GM12878 (cell line): ENCODE results near the gene ZNF625. TPM values are rescaled to one million over a fixed set of nuclear protein-coding genes. Genes with fewer than 3 reads are reported as not detected.

Experiments
- ATAC-seq: fragments of 200-7000 bp; cut with Tn5 transposase; 3 replicates; pipeline ENCODE4 v1.9.1; 2020; ENCODE audit warnings: mild to moderate bottlenecking, moderate library complexity
- BruUV-seq: library from RNA; stranded (reverse); fragments of 400-500 nt; replicated peaks from 2 replicates; lab custom pipeline; 2021; lab: Mats Ljungman, UMichigan
- CTCF ChIA-PET: fragments of 300-600 bp; sonication (Branson Sonifier 250); formaldehyde crosslinking; extraction: SDS; loops from one replicate; lab custom pipeline; 2021; ENCODE audit warnings: inconsistent platforms; lab: Yijun Ruan, JAX
- POLR2A ChIA-PET: fragments of 350-600 bp; formaldehyde crosslinking; extraction: SDS; loops from one replicate; lab custom pipeline; 2021; ENCODE audit warnings: inconsistent platforms; lab: Charles Lee
- RAD21 ChIA-PET: fragments of 300-600 bp; sonication (Branson Sonifier 250); formaldehyde crosslinking; loops from one replicate; lab custom pipeline; 2023; ENCODE audit warnings: antibody characterized with exemption; ENCODE audit not compliant: unreplicated experiment; lab: Charles Lee
- SMC1A ChIA-PET: fragments of 300-600 bp; sonication (Branson Sonifier 250); formaldehyde crosslinking; loops from one replicate; lab custom pipeline; 2023; ENCODE audit not compliant: unreplicated experiment, uncharacterized antibody; lab: Charles Lee
- DNase-seq: peaks from one replicate; pipeline ENCODE4 v3.0.0-alpha.2; 2011; ENCODE audit warnings: low read depth, low spot score
- FAIRE-seq: peaks from 3 replicates; lab custom pipeline; 2011; peaks lifted over from hg19 to GRCh38; lab: Jason Lieb, UNC
- H2AFZ ChIP-seq: 2 replicates; pipeline ENCODE4 v1.6.0; 2011; ENCODE audit warnings: low read depth, low read length, control low read depth; ENCODE audit not compliant: control insufficient read depth
- H3K27ac ChIP-seq: 2 replicates; pipeline ENCODE4 v1.5.1; 2011; ENCODE audit warnings: control low read depth; ENCODE audit not compliant: control insufficient read depth, insufficient read depth
- H3K27me3 ChIP-seq, 2 experiments: replicated peaks in 1 of 2; 2 replicates each; pipeline versions ENCODE4 v1.6.0 to v1.6.1; 2011; ENCODE audit warnings: low read length in 1 of 2; ENCODE audit not compliant: control insufficient read depth in 2 of 2, insufficient read depth in 2 of 2
- H3K36me3 ChIP-seq, 2 experiments: 2 replicates each; pipeline ENCODE4 v1.5.1; 2011; ENCODE audit warnings: low read length in 1 of 2; ENCODE audit not compliant: control insufficient read depth in 2 of 2, insufficient read depth in 2 of 2
- H3K4me1 ChIP-seq: 2 replicates; pipeline ENCODE4 v1.6.1; 2011; ENCODE audit warnings: mild to moderate bottlenecking, low read length, moderate library complexity, mixed read lengths; ENCODE audit not compliant: control insufficient read depth, insufficient read depth
- H3K4me2 ChIP-seq: 2 replicates; pipeline ENCODE4 v1.6.0; 2011; ENCODE audit warnings: control low read depth; ENCODE audit not compliant: control insufficient read depth, insufficient read depth
- H3K4me3 ChIP-seq: fragments of 200-600 bp; sonication (generic); 2 replicates; pipeline ENCODE4 v1.5.1; 2016
- H3K79me2 ChIP-seq: 2 replicates; pipeline ENCODE4 v1.6.0; 2011; ENCODE audit warnings: low read length; ENCODE audit not compliant: control insufficient read depth, insufficient read depth
- H3K9ac ChIP-seq: 2 replicates; pipeline ENCODE4 v1.8.0; 2011; ENCODE audit warnings: low read length, control low read depth, mixed read lengths; ENCODE audit not compliant: control insufficient read depth, insufficient read depth
- H3K9me3 ChIP-seq: replicated peaks from 3 replicates; pipeline ENCODE4 v1.5.1; 2011; ENCODE audit warnings: mild to moderate bottlenecking, low read length; ENCODE audit not compliant: control insufficient read depth, insufficient read depth
- H4K20me1 ChIP-seq: 2 replicates; pipeline ENCODE4 v1.6.0; 2011; ENCODE audit not compliant: control insufficient read depth, insufficient read depth
- BMI1 ChIP-seq: fragments of 450-650 bp; IDR thresholded peaks from 2 replicates; pipeline ENCODE4 v1.6.1; 2016; ENCODE audit warnings: mild to moderate bottlenecking, moderate library complexity, borderline replicate concordance
- CHD1 ChIP-seq: IDR thresholded peaks from 2 replicates; pipeline ENCODE4 v1.6.1; 2012; ENCODE audit warnings: low read depth, low read length, improper control_type of control experiment
- CTCF ChIP-seq, 3 experiments: IDR thresholded peaks in 2 of 3; conservative IDR thresholded peaks in 1 of 3; 2 replicates each; pipeline ENCODE4 v1.5.1; 2011; ENCODE audit warnings: low read depth in 3 of 3, low read length in 3 of 3, mild to moderate bottlenecking in 3 of 3, control low read depth in 2 of 3, moderate library complexity in 2 of 3, inconsistent platforms in 1 of 3, mixed read lengths in 1 of 3; ENCODE audit not compliant: control insufficient read depth in 2 of 3, insufficient read depth in 1 of 3; ENCODE audit errors: extremely low read depth in 1 of 3
- HCFC1 ChIP-seq: fragments of 150-350 bp; IDR thresholded peaks from 2 replicates; pipeline ENCODE4 v1.6.1; 2014; ENCODE audit warnings: low read length
- NR2C1 ChIP-seq: fragments of 450-650 bp; IDR thresholded peaks from 2 replicates; pipeline ENCODE4 v1.6.1; 2017; ENCODE audit warnings: antibody characterized with exemption, mild to moderate bottlenecking, moderate library complexity
- NR2F1 ChIP-seq: fragments of 450-650 bp; conservative IDR thresholded peaks from 2 replicates; pipeline ENCODE4 v1.6.1; 2017; ENCODE audit warnings: mild to moderate bottlenecking
- RAD21 ChIP-seq: IDR thresholded peaks from 2 replicates; pipeline ENCODE4 v1.6.1; 2011; ENCODE audit warnings: mild to moderate bottlenecking, low read depth, low read length, moderate library complexity; ENCODE audit not compliant: insufficient read depth
- REST ChIP-seq: IDR thresholded peaks from 2 replicates; pipeline ENCODE4 v1.6.1; 2012; ENCODE audit warnings: mild to moderate bottlenecking, low read depth, low read length
- SMC3 ChIP-seq: IDR thresholded peaks from 2 replicates; pipeline ENCODE4 v1.6.1; 2011; ENCODE audit warnings: low read length, improper control_type of control experiment, borderline replicate concordance
- SP1 ChIP-seq: IDR thresholded peaks from one replicate; pipeline ENCODE4 v1.6.1; 2011; ENCODE audit warnings: low read depth, low read length
- WGBS: methylation state at CpG from one replicate; pipeline ENCODE4 v1.1.6; 2016; ENCODE audit warnings: low lambda C conversion rate; ENCODE audit not compliant: insufficient replicate concordance, insufficient coverage; ENCODE audit errors: missing lambda C conversion rate; 5-methylcytosine and 5-hydroxymethylcytosine counted together
- in situ Hi-C: fragments of 300-500 bp; cut with MboI; formaldehyde crosslinking; loops from 9 replicates; pipeline ENCODE4 v1.14.3; 2018; ENCODE audit warnings: mixed read lengths
- intact Hi-C: fragments of 100-400 bp; cut with micrococcal nuclease; formaldehyde crosslinking; loops from one replicate; pipeline ENCODE4 v1.14.2; 2022; ENCODE audit not compliant: unreplicated experiment
- polyA plus RNA-seq, 11 experiments: library from polyadenylated mRNA; depleted of rRNA in 4 of 11; unstranded in 6 of 11; stranded (reverse) in 5 of 11; fragments of >200 nt; fragmentation: Nextera tagmentation in 4 of 11; fragmentation: Illumina TruSeq in 1 of 11; extraction: Ambion mirVana in 4 of 11; extraction: Trizol in 1 of 11; gene quantifications; 1 replicate in 1 of 11; 2 replicates in 10 of 11; pipeline versions ENCODE4 v1.2.1 to v1.2.3, GENCODE V29; 2011 to 2016; ENCODE audit warnings: inconsistent platforms in 2 of 11, missing spikeins in 2 of 11, low read depth in 1 of 11
- total RNA-seq, 4 experiments: library from RNA; depleted of rRNA in 3 of 4; stranded (reverse); fragments of >200 nt in 3 of 4; fragmentation: Illumina TruSeq in 1 of 4; extraction: Trizol in 1 of 4; gene quantifications; 2 replicates each; pipeline versions ENCODE4 v1.2.1 to v1.2.3, GENCODE V29; 2013 to 2021

ZNF625 gene
- total and polyA plus RNA-seq, 10 of the 15 experiments (the other 5 are each of a cell fraction or from before 2014, with no cell fraction given), result 0.52 to 5.0 (median 1.3) TPM

- H3K79me2 ChIP-seq, result no peaks in the 10 kb centered on the region
- H3K36me3 ChIP-seq, result no peaks in the 10 kb centered on the region
- H2AFZ ChIP-seq, result no peak overlapping the region
- no peaks in the 10 kb centered on the region for H3K27me3 ChIP-seq
- FAIRE-seq (no peak), ATAC-seq (peak; percentile 46; the same call in 2 of the 3 replicates), DNase-seq (no peak)
- no peak overlapping the region for H3K4me2 ChIP-seq
- H3K4me1 ChIP-seq, result no peaks in the 10 kb centered on the region
- WGBS, result 8% methylated on average over 4 of the region's 4 CpGs
- no peak overlapping the region for H3K4me3 ChIP-seq
- intact Hi-C loops (loop anchor here (5.0 kb wide), 1 partner anchor 470 kb away; no protein-coding TSS in a partner anchor), in situ Hi-C loops (no loop called here)
- H3K9ac ChIP-seq, result no peak overlapping the region
- TF ChIP-seq RAD21 (peak; percentile 56), SP1 (no peak), HCFC1 (no peak), NR2C1 (no peak), REST (no peak), SMC3 (peak; percentile 51; the same call in 1 of the 2 replicates), NR2F1 (no peak), BMI1 (no peak), CHD1 (no peak), CTCF (IDR thresholded peaks at IDR 0.05 in 2 of 3, conservative IDR thresholded peaks at IDR 0.05 in 1 of 3; ENCODE audit: control insufficient read depth in 2 of 3, extremely low read depth in 1 of 3, insufficient read depth in 1 of 3, low read depth in 3 of 3, low read length in 3 of 3) (peak in 2 of 3 experiments; percentile 36 to 61; a peak in 3 of 6 replicates)
- RAD21 ChIA-PET, result no interaction called here
- H4K20me1 ChIP-seq, result no peaks in the 10 kb centered on the region
- SMC1A ChIA-PET, result no interaction called here
- H3K9me3 ChIP-seq, result peaks cover 2% of the 10 kb centered on the region
- no TSS peak for BruUV-seq
- H3K27ac ChIP-seq, result no peak overlapping the region
- CTCF ChIA-PET, result interaction anchor here (1.1 kb wide), 1 partner anchor 13 kb away, joined by 3 read pairs; no protein-coding TSS in a partner anchor
- POLR2A ChIA-PET, result no interaction called here
These were observed 45.7 kb upstream of the ZNF625 start for GRCh38 chr19:12202250-12202649.
